Central memory CD8-positive, alpha-beta T cell (primary cell): Measurements from ENCODE around the gene CEP131.

Source experiments
- ATAC-seq: fragments of 150-1000 bp; cut with Tn5 transposase; replicated peaks from 2 replicates; pipeline ENCODE4 v1.10.0; 2022; ENCODE audit warnings: mild to moderate bottlenecking, moderate FRiP score, moderate number of reproducible peaks; ENCODE audit not compliant: poor library complexity, severe bottlenecking; ENCODE audit errors: extremely low read depth
- DNase-seq, 2 donors: peaks; one replicate each; pipeline ENCODE4 v3.0.0; 2021; ENCODE audit warnings: low spot score in 2 of 2
- H3K27ac Mint-ChIP-seq: one replicate; pipeline ENCODE4 v1.8.0; 2022; ENCODE audit warnings: low read depth, mild to moderate bottlenecking, moderate library complexity, mixed read lengths
- H3K27me3 Mint-ChIP-seq: one replicate; pipeline ENCODE4 v1.8.0; 2022; ENCODE audit warnings: mixed read lengths
- H3K36me3 Mint-ChIP-seq: one replicate; pipeline ENCODE4 v1.8.0; 2022; ENCODE audit warnings: mild to moderate bottlenecking, moderate library complexity, mixed read lengths; ENCODE audit not compliant: insufficient read depth
- H3K4me1 Mint-ChIP-seq: one replicate; pipeline ENCODE4 v1.8.0; 2022; ENCODE audit warnings: mixed read lengths
- H3K4me3 Mint-ChIP-seq: one replicate; pipeline ENCODE4 v1.8.0; 2022; ENCODE audit warnings: mild to moderate bottlenecking, moderate library complexity, mixed read lengths
- H3K9me3 Mint-ChIP-seq: one replicate; pipeline ENCODE4 v1.8.0; 2022; ENCODE audit warnings: mixed read lengths

CEP131 gene

DNA sequence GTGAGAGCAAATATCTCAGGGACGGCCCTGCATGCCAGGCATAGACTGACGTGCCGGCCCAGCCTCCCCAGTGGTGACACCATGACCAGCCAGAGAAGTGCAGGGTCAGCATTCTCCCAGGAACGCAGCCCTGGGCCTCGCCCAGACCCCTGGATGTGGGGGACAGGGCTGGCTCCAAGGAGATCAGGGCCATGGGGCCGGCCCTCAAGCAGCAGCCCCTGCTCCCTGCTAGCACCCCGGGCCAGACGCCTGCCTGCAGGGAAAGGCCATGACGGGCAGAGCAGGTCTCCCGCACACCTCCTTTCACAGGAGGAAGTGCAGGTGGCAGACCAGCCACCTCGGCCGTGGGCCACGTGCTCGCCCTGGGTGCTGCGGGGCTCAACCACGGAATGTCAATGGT is 25.9 kb upstream of the CEP131 start:
- Mint-ChIP-seq H3K36me3 (peaks cover 17% of the 10 kb centered on the region), H3K27me3 (no peaks in the 10 kb centered on the region), H3K9me3 (no peaks in the 10 kb centered on the region), H3K4me3 (no peak overlapping the region), H3K4me1 (peaks cover 7% of the 10 kb centered on the region), H3K27ac (no peak overlapping the region)
- ATAC-seq (no peak), DNase-seq (no peak)

DNA sequence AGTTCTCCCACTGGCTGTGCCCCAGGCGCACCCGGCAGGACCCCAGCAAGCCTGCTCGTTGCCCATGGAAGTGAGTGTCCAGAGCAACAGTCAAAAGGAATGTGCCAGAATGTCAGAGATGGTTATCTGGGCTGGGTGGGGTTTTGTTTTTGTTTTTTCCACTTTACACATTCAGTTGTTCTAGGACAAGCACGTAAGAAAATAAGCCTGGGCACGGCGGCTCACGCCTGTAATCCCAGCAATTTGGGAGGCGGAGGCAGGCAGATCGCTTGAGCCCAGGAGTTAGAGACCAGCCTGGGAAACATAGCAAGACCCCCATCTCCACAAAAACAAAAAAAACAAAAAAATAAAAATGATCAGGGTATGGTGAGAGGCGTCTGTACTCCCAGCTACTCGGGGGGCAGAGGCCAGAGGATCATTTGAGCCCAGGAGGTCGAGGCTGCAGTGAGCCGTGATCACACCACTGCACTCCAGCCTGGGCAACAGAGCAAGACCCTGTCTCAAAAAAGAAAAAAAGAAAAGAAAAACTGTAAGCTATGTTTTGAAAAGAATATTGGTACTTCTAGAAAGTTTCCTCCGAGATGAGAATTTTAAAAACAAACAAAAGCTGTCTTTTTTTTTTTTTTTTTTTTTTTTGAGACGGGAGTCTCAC is 24.7 kb upstream of the CEP131 start:
- Mint-ChIP-seq H3K27ac (no peak overlapping the region), H3K36me3 (peaks cover 14% of the 10 kb centered on the region), H3K9me3 (no peaks in the 10 kb centered on the region), H3K27me3 (no peaks in the 10 kb centered on the region), H3K4me3 (no peak overlapping the region), H3K4me1 (peaks cover 1% of the 10 kb centered on the region)
- DNase-seq (no peak), ATAC-seq (no peak)

DNA sequence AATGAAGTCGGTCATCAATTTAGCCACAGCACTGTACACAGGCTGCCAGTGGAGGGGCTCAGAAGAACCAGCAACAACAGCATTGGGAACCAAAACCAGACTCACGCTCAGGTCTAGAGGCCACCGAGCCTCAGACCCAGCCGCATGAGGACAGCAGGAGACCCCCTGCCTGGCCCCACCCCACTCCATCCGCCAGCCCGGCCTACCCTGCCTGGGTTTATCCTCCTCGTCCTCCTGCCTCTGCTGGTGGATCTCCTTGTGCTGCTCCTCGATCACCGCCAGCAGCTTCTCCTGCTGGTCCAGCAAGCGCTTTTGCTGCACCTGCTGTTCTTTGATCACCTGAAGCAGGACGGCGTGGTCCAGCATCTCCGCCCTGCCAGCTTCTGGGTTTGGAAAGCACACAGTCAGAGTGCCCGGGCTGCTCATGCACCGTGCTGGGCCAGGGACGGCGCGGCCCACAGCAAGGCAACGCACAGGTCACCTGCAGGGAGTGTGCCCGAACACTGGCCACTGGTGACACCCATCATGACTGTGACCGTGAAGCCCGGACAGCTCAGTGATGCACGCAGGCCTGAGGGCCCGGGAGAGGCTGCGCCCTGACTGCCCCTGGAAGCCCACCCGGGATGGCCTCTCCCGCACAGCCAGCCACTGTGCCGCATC is 24.0 kb upstream of the CEP131 start:
- Mint-ChIP-seq H3K4me1 (peaks cover 8% of the 10 kb centered on the region), H3K9me3 (no peaks in the 10 kb centered on the region), H3K27ac (no peak overlapping the region), H3K27me3 (no peaks in the 10 kb centered on the region), H3K4me3 (no peak overlapping the region), H3K36me3 (peaks cover 16% of the 10 kb centered on the region)
- DNase-seq (no peak), ATAC-seq (no peak)

DNA sequence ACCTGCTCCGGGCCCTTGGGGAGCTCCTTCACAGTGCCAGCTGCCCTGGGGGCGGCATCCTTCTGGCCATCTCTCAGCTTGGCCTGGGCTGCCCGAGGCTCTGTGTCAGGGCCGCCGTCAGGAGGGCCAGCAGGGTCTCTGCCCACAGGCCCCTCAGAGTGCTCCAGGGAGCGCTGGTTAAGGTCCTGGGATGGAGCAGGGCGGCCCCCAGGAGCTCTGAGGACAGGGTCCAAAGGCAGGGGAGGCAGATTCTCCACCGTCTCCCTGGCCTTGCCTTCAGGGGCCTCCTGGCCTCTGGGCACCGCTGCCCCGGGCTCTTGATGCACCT is 23.5 kb upstream of the CEP131 start:
- Mint-ChIP-seq H3K27ac (no peak overlapping the region), H3K4me3 (no peak overlapping the region), H3K36me3 (peaks cover 16% of the 10 kb centered on the region), H3K4me1 (peaks cover 11% of the 10 kb centered on the region), H3K9me3 (no peaks in the 10 kb centered on the region), H3K27me3 (no peaks in the 10 kb centered on the region)
- DNase-seq (no peak), ATAC-seq (no peak)

DNA sequence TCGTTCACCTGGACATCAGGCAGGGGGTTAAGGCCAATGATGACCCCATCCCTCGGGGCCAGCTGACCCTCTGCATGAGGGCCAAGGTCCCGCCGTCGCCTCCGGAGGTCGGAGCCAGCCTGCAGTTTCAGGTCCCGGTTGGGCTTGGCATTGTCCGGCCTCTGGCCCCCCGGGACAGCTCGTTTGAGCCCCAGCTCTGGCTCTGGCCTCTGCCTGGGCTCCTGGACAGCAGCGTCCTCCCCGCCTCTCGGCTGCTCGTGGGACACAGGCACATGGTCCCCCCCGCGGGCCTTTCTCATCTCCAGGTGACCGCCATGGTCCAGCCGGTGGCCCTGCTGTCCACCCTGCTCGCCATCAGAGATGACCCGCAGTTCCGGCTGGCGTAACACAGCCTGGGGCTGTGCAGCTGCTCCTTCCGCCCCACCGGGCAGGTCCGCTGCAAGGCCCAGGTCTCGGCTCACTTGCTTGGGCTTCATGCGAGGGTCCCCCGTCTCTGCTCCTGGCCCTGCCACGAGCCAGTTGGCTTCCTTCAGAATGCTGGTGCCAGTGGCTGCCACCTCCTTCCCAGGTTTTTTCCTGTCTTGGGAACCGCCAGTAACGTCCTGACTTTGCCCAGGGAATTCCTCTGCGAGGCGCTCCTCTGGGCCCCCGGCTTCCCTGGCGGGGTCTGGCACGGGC is 23.0 kb upstream of the CEP131 start:
- ATAC-seq (no peak), DNase-seq (no peak)
- Mint-ChIP-seq H3K4me3 (no peak overlapping the region), H3K4me1 (peaks cover 11% of the 10 kb centered on the region), H3K36me3 (peaks cover 15% of the 10 kb centered on the region), H3K27ac (no peak overlapping the region), H3K27me3 (no peaks in the 10 kb centered on the region), H3K9me3 (no peaks in the 10 kb centered on the region)

DNA sequence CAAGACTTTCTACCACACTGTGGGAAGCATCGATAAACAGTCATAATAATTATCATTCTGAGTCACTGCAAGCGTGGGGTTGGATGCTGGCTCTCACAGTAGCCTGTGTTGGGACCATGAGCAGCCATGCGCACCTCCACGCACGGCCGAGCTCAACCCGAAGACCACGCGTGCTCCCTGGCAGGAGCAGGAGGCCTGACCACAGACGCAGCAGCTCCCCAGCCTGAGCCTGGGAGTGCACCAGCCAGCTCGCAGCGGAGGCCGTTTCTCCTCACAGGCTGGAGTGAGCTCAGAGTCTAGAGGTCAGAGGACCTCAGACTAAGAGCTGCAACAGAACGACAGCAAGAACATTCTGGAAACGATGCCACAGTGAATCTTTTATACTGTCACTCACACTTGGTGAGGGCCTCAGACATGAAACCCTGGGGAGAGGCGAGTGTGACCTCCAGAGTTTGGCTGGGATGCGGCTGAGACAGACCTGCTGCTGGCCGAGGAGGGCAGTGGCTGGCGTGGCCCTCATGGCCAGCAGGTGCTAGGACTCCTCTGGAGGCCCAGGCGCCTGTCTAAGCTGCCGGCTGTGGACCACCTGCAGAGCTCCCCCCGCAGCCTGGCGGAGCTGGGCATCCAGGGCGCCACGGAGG is 22.4 kb upstream of the CEP131 start:
- no peak for DNase-seq
- Mint-ChIP-seq H3K4me3 (no peak overlapping the region), H3K4me1 (peaks cover 11% of the 10 kb centered on the region), H3K27ac (peak overlapping the region; percentile 32), H3K9me3 (no peaks in the 10 kb centered on the region), H3K36me3 (peaks cover 18% of the 10 kb centered on the region), H3K27me3 (no peaks in the 10 kb centered on the region)
- ATAC-seq, result no peak

DNA sequence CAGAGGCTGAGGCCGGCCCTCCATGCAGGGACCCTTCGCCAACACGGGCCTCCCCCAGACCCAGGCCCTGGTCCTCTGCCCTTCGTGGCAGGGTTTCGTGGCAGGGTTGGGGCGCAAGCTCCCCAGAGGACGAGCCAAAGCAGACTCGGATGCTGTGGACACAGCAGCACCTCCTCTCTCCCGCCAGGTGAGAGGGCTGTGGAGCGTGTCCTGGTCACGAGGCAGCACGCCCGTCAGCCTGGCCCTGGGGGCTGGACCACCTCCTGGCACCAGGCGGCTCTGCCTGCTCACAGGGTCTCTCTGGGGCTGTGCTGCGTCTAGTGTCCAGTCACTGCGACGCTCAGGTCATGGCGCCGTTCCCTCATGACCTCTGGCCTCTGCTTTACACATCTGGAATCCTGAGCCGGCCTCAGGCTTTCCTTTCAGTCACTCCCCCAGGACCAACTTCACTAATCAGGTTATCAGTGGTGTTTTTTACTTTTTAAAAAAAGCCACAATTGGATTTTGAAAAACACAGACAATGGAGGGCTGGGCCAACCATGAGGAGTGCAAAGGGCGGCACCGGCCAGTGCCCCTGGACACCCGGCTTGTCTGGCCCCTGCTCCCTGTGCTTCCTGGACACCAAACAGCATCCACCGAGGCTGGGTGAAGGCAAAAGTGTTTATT is 21.7 kb upstream of the CEP131 start:
- Mint-ChIP-seq H3K36me3 (peaks cover 19% of the 10 kb centered on the region), H3K4me1 (peaks cover 17% of the 10 kb centered on the region), H3K27ac (peak overlapping the region; percentile 32), H3K4me3 (no peak overlapping the region), H3K27me3 (no peaks in the 10 kb centered on the region), H3K9me3 (no peaks in the 10 kb centered on the region)
- no peak for ATAC-seq
- no peak for DNase-seq

DNA sequence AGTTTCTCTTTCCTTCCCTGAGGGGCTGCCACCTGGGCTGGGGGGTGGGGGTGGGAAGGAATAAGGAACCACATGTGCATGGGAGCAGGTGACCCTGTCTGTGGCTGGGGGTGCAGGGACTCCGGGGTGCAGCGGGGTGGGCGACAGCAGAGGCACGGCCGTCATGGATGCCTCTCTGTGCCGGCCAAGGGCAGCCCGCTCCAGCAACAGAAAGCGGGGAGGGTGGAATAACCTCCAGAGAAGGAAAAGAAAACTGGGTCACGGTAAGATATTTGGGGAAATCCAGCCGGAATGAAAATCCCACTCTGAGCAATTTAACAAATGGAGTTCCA is 20.5 kb upstream of the CEP131 start:
- no peaks in the 10 kb centered on the region for H3K27me3 Mint-ChIP-seq
- DNase-seq (no peak), ATAC-seq (no peak)
- H3K27ac Mint-ChIP-seq, result no peak overlapping the region
- no peaks in the 10 kb centered on the region for H3K9me3 Mint-ChIP-seq
- H3K36me3 Mint-ChIP-seq, result peaks cover 21% of the 10 kb centered on the region
- H3K4me1 Mint-ChIP-seq, result peaks cover 17% of the 10 kb centered on the region
- H3K4me3 Mint-ChIP-seq, result no peak overlapping the region

DNA sequence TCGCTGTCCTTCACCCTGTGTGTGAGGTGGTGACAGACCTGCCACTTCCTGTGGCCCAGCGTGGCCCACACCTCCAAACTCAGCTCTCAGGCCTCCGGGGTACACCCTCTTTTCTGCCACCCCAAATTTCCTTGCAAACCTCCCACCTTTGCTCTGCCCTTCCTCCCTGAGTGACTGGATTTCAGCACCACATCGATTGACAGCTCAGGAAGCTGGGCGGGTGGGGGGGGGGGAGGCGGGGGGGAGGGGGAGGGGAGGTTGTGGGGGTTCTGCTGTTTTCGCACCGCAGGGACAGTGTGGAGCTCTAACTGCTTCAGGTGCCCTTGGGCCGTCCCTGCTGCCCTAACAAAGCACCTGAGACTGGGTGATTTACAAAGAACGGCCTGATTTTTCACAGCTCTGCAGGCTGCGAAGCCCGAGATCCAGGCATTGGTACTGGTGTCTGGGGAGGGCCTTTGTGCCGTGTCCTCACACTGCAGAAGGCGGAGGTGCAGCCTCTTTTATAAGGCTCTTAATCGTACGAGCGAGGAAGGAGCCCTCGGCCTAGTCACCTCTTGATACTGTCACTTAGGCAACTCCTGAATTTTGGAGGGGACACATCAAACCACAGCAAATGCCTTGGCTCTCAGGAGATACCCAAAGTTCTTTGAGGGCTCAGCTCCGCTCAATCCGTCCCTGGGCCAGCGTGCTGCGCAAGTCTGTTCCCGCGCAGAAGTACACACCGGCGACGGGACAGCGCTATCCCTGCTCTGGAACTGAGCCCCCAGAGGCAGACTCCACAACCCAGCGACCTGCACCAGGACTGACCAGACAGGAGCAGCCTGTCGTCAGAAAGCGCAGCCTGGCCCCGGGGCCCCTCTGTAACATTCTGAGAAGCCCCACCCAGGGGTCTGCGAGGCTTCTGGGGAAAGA is 19.9 kb upstream of the CEP131 start:
- no peaks in the 10 kb centered on the region for H3K9me3 Mint-ChIP-seq
- peaks cover 21% of the 10 kb centered on the region for H3K36me3 Mint-ChIP-seq
- no peak for DNase-seq
- no peak for ATAC-seq
- peaks cover 17% of the 10 kb centered on the region for H3K4me1 Mint-ChIP-seq
- H3K4me3 Mint-ChIP-seq, result peak overlapping the region; percentile 59
- no peak overlapping the region for H3K27ac Mint-ChIP-seq
- no peaks in the 10 kb centered on the region for H3K27me3 Mint-ChIP-seq

DNA sequence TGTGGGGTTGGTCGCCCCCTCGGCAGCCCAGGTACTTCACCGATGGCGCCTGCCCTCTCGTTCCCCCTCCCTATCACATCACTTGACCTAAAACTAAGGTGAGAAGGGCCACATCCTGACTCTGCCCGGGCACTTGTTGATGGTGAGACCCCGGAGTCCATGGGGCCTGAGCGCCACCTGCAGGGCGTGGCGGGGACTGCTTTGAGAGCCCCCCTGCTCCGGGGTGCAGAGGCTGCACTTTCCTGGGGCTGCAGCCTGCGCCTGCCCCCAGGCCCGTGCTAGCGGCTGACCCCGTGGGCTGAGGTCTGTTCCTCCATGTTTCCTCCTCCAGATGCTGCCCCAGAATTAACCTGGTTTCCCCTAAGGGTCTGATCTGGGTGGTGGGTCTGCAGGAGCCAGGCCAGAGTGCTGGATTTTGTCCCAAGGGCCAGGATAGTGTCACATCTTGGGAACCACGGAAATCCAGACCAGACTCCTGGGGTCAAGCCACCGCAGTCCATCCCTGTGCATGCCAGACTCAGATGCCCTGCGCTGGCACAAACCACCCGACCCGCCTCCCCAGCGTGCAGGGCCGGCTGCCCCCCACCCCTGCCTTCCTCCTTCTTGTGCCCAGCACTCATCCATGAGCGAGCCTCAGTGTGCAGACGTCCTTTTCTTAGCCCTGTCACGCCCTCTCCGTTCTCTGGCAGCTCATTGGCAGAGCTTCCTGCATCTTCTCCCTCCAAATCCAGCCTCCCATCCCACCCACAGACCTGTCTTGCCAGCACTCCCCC is 19.1 kb upstream of the CEP131 start:
- H3K27me3 Mint-ChIP-seq, result no peaks in the 10 kb centered on the region
- DNase-seq (peak; percentile 49 to 54), ATAC-seq (no peak)
- H3K36me3 Mint-ChIP-seq, result peaks cover 18% of the 10 kb centered on the region
- no peaks in the 10 kb centered on the region for H3K9me3 Mint-ChIP-seq
- H3K4me1 Mint-ChIP-seq, result peaks cover 17% of the 10 kb centered on the region
- H3K4me3 Mint-ChIP-seq, result peak overlapping the region; percentile 59
- no peak overlapping the region for H3K27ac Mint-ChIP-seq

DNA sequence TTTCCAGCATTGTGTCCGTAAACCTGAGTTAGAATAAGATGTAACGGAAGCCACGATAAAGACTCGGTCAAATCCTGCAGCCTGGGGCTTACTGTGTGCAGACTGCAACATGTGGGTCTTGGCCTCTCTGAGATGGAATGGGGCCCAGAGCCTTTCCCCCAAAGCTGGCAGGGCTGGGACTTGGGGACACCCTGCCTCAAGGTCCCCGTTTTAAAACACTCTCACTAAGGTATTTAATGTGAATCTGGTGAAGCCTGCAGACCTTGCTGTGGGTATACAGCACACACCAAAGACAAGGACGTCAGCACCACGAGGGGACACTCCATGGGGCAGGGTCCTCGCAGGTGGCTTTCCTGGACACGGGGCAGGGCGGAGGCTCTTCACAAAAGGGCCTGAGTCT is 18.4 kb upstream of the CEP131 start:
- Mint-ChIP-seq H3K27me3 (no peaks in the 10 kb centered on the region), H3K27ac (no peak overlapping the region), H3K9me3 (no peaks in the 10 kb centered on the region), H3K36me3 (peaks cover 18% of the 10 kb centered on the region), H3K4me1 (peaks cover 17% of the 10 kb centered on the region), H3K4me3 (peak overlapping the region; percentile 92)
- DNase-seq, result no peak
- no peak for ATAC-seq
